RWPE1 (cell line): ENCODE data around the gene PTPRR.

Experiments used
- CTCF ChIA-PET: fragments of 350-600 bp; sonication (Branson Sonifier 250); formaldehyde crosslinking; extraction: SDS; loops from one replicate; lab custom pipeline; 2021; lab: Yijun Ruan, JAX
- POLR2A ChIA-PET: fragments of 400-600 bp; formaldehyde crosslinking; extraction: SDS; loops from one replicate; lab custom pipeline; 2020; ENCODE audit warnings: antibody characterized with exemption; ENCODE audit not compliant: low non-redundant PET; lab: Yijun Ruan, JAX
- DNase-seq: peaks from one replicate; pipeline ENCODE4 v3.0.0; 2012; ENCODE audit warnings: low spot score
- H3K27ac ChIP-seq: fragments of 450-650 bp; 2 replicates; pipeline ENCODE4 v1.5.1; 2017
- CTCF ChIP-seq: fragments of 450-650 bp; conservative IDR thresholded peaks from 2 replicates; pipeline ENCODE4 v1.5.1; 2017; ENCODE audit warnings: low read depth, mild to moderate bottlenecking

Gene PTPRR

GRCh38 chr12:70936203-70936813 is 15.8 kb upstream of the PTPRR start:
- ChIA-PET CTCF (no interaction called here), POLR2A (no interaction called here)
- TF ChIP-seq CTCF = no peak
- DNase-seq = no peak
- no peak overlapping the region for H3K27ac ChIP-seq

GRCh38 chr12:70933133-70933532 is 12.6 kb upstream of the PTPRR start:
- no peak for TF ChIP-seq CTCF
- ChIA-PET POLR2A (no interaction called here), CTCF (no interaction called here)
- DNase-seq = no peak
- H3K27ac ChIP-seq = no peak overlapping the region

GRCh38 chr12:70929029-70929428 is 8.5 kb upstream of the PTPRR start:
- H3K27ac ChIP-seq = no peak overlapping the region
- TF ChIP-seq CTCF = no peak
- ChIA-PET POLR2A (no interaction called here), CTCF (no interaction called here)
- DNase-seq = no peak

GRCh38 chr12:70928071-70928470 is 7.5 kb upstream of the PTPRR start:
- TF ChIP-seq CTCF = no peak
- H3K27ac ChIP-seq = no peak overlapping the region
- CTCF ChIA-PET = interaction anchor here (0.6 kb wide), 1 partner anchor 85 kb away, joined by 3 read pairs; no protein-coding TSS in a partner anchor
- no peak for DNase-seq
- POLR2A ChIA-PET = no interaction called here

- ChIA-PET POLR2A (no interaction called here), CTCF (interaction anchor here (0.6 kb wide), 1 partner anchor 86 kb away, joined by 3 read pairs; no protein-coding TSS in a partner anchor)
- no peak for TF ChIP-seq CTCF
- no peak for DNase-seq
- H3K27ac ChIP-seq = no peak overlapping the region
Observed at GRCh38 chr12:70927356-70927755, 6.8 kb upstream of the PTPRR start.

- ChIA-PET POLR2A (no interaction called here), CTCF (no interaction called here)
- DNase-seq = no peak
- no peak for TF ChIP-seq CTCF
- H3K27ac ChIP-seq = no peak overlapping the region
Observed at GRCh38 chr12:70925539-70925938, 5.0 kb upstream of the PTPRR start.
